Keratinocyte (primary cell): Measurements from ENCODE around the gene PRKAG2.

Experiments used
- CTCF ChIP-seq, 3 experiments: IDR thresholded peaks in 1 of 3; conservative IDR thresholded peaks in 1 of 3; optimal IDR thresholded peaks in 1 of 3; 2 replicates in 2 of 3; 3 replicates in 1 of 3; pipeline versions ENCODE3 to v1.5.1; 2011; ENCODE audit warnings: low read length in 3 of 3, mild to moderate bottlenecking in 3 of 3, moderate library complexity in 2 of 3, control low read depth in 1 of 3, inconsistent platforms in 1 of 3; ENCODE audit not compliant: insufficient read depth in 2 of 3; ENCODE audit errors: extremely low read depth in 1 of 3
- EZH2 ChIP-seq: IDR thresholded peaks from one replicate; pipeline ENCODE4 v1.6.1; 2012; ENCODE audit warnings: inconsistent platforms, mild to moderate bottlenecking, low read length, moderate library complexity

DNA sequence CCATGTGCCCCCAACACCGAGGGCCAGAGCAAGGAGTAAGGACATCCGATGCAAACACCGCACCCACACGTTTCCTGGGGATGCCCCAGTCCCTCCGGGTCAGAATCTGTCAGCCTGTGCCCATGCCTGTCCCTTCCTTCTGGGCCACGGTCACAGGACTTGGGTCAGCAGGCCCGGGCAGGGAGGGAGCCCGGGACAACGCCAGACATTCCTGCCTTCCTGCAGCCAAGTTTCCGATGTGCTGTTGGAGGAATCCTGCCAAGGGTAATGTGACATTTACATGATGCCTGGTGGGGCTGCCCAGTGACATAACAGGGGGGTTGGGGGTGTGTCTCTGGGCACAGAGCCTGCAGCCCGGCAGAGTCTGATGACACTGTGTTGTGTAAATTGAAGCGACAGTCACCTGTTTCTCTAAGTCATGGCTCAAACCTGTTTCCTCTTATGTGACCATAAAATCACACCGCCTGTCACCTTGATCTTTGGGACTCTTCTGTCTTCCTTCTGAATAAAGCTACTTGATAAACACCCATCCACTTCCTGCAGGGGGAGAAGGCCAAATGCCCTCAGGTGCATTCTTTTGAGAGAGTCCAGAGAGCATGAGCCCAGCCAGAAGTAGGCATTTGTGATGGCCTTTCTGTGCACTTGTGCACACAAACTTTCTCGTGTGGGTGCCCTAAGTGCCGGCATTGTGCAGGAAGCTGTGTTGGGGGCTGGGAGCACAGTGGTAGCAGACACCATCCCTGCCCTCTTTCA lies 181.9 kb downstream of the PRKAG2 start:
- TF ChIP-seq CTCF (optimal IDR thresholded peaks at IDR 0.05 in 1 of 3, IDR thresholded peaks at IDR 0.05 in 1 of 3, conservative IDR thresholded peaks at IDR 0.05 in 1 of 3; ENCODE audit: extremely low read depth in 1 of 3, insufficient read depth in 2 of 3, low read length in 3 of 3): no peak
- no peak for TF ChIP-seq EZH2
